ENCODE data around the gene MGAT1.

GRCh38 chr5:180848878-180849277 lies 46.3 kb upstream of the MGAT1 start:
- no peak for TF ChIP-seq POLR2AphosphoS5 (IDR thresholded peaks at IDR 0.05; ENCODE audit: low read depth, low read length)
- TF ChIP-seq POLR2A (IDR thresholded peaks at IDR 0.05; ENCODE audit: low read depth, low read length) = no peak
- no peak for TF ChIP-seq TAF1 (IDR thresholded peaks at IDR 0.05; ENCODE audit: low read depth, low read length)
- TF ChIP-seq POU2F2 (IDR thresholded peaks at IDR 0.05; ENCODE audit: low read depth, low read length) = no peak
- TF ChIP-seq PAX5 (IDR thresholded peaks at IDR 0.05; ENCODE audit: insufficient read depth, low read length, severe bottlenecking) = no peak
